GM23248 (cell line): ENCODE measurements around the gene MALT1. TPM values are rescaled to one million over a fixed set of nuclear protein-coding genes. Genes with fewer than 3 reads are reported as not detected.

Source experiments
- DNase-seq: peaks from one replicate; pipeline ENCODE4 v3.0.0-alpha.2; 2015
- H2AFZ ChIP-seq: fragments of 200-600 bp; sonication (generic); 2 replicates; pipeline ENCODE4 v1.6.1; 2016; ENCODE audit warnings: antibody characterized with exemption
- H3F3A ChIP-seq: fragments of 200-600 bp; sonication (generic); 2 replicates; pipeline ENCODE4 v1.6.1; 2016; ENCODE audit warnings: mild to moderate bottlenecking, antibody characterized with exemption, mixed run types; ENCODE audit not compliant: insufficient read depth
- H3K27ac ChIP-seq: fragments of 200-600 bp; sonication (generic); 2 replicates; pipeline ENCODE4 v1.5.1; 2016; ENCODE audit warnings: mild to moderate bottlenecking
- H3K27me3 ChIP-seq: fragments of 200-600 bp; sonication (generic); replicated peaks from 2 replicates; pipeline ENCODE4 v1.6.1; 2016; ENCODE audit warnings: mild to moderate bottlenecking; ENCODE audit not compliant: insufficient read depth
- H3K36me3 ChIP-seq: fragments of 200-600 bp; sonication (generic); 2 replicates; pipeline ENCODE4 v1.6.1; 2016; ENCODE audit warnings: low read depth, mild to moderate bottlenecking
- H3K4me1 ChIP-seq: fragments of 200-600 bp; sonication (generic); 2 replicates; pipeline ENCODE4 v1.6.1; 2016; ENCODE audit warnings: mild to moderate bottlenecking; ENCODE audit not compliant: insufficient read depth
- H3K4me2 ChIP-seq: fragments of 200-600 bp; sonication (generic); one replicate; pipeline ENCODE4 v1.6.1; 2016; ENCODE audit warnings: mild to moderate bottlenecking; ENCODE audit not compliant: unreplicated experiment
- H3K4me3 ChIP-seq: fragments of 200-600 bp; sonication (generic); 2 replicates; pipeline ENCODE4 v1.5.1; 2016; ENCODE audit warnings: mild to moderate bottlenecking
- H3K79me2 ChIP-seq: fragments of 200-600 bp; sonication (generic); 2 replicates; pipeline ENCODE4 v1.6.1; 2016; ENCODE audit warnings: mild to moderate bottlenecking; ENCODE audit not compliant: insufficient read depth
- H3K9ac ChIP-seq: fragments of 200-600 bp; sonication (generic); 2 replicates; pipeline ENCODE4 v1.6.1; 2016; ENCODE audit warnings: mild to moderate bottlenecking
- H3K9me2 ChIP-seq: fragments of 200-600 bp; sonication (generic); 2 replicates; pipeline ENCODE4 v1.6.1; 2016; ENCODE audit warnings: mixed run types, mild to moderate bottlenecking, moderate library complexity; ENCODE audit not compliant: insufficient read depth
- H3K9me3 ChIP-seq: fragments of 200-600 bp; sonication (generic); one replicate; pipeline ENCODE4 v1.6.1; 2017; ENCODE audit warnings: low read depth
- H4K20me1 ChIP-seq: fragments of 200-600 bp; sonication (generic); 2 replicates; pipeline ENCODE4 v1.6.0; 2016; ENCODE audit not compliant: insufficient read depth
- EZH2 ChIP-seq: fragments of 200-600 bp; sonication (generic); IDR thresholded peaks from 2 replicates; pipeline ENCODE4 v1.6.1; 2018; ENCODE audit warnings: antibody characterized with exemption, mild to moderate bottlenecking; ENCODE audit not compliant: insufficient read depth, poor library complexity, severe bottlenecking
- EZH2phosphoT487 ChIP-seq: fragments of 200-600 bp; sonication (generic); IDR thresholded peaks from 2 replicates; pipeline ENCODE4 v1.6.1; 2018; ENCODE audit warnings: antibody characterized with exemption, moderate library complexity, mild to moderate bottlenecking, low read depth; ENCODE audit not compliant: insufficient read depth
- WGBS, 2 experiments: methylation state at CpG; one replicate each; pipeline ENCODE4 v1.1.6; 2015 to 2017; ENCODE audit warnings: low lambda C conversion rate in 2 of 2, low coverage in 1 of 2; ENCODE audit errors: missing lambda C conversion rate in 2 of 2; 5-methylcytosine and 5-hydroxymethylcytosine counted together
- in situ Hi-C: fragments of 300-500 bp; cut with MboI; formaldehyde crosslinking; loops from 2 replicates; pipeline ENCODE4 v1.15.0; 2020
- polyA plus RNA-seq: library from polyadenylated mRNA; unstranded; fragments of >200 nt; fragmentation: Nextera tagmentation; extraction: Ambion mirVana; gene quantifications from 2 replicates; pipeline ENCODE4 v1.2.1, GENCODE V29; 2016
- total RNA-seq: library from RNA; depleted of rRNA; stranded (reverse); fragments of >200 nt; shearing (Covaris generic); gene quantifications from 2 replicates; pipeline ENCODE4 v1.2.3, GENCODE V29; 2014

MALT1 gene
- total and polyA plus RNA-seq, 2 experiments from 2014 or later: 12.6 to 42.5 TPM

GRCh38 chr18:58789876-58790240 is 118.6 kb downstream of the MALT1 start:
- Histone ChIP-seq H3F3A (peaks cover 32% of the 10 kb centered on the region), H3K79me2 (no peaks in the 10 kb centered on the region), H3K4me3 (no peak overlapping the region), H3K9me3 (no peaks in the 10 kb centered on the region), H3K9me2 (no peaks in the 10 kb centered on the region), H3K9ac (no peak overlapping the region), H3K27ac (no peak overlapping the region), H2AFZ (no peak overlapping the region), H3K27me3 (no peaks in the 10 kb centered on the region), H3K4me2 (no peak overlapping the region), H3K36me3 (no peaks in the 10 kb centered on the region), H3K4me1 (peaks cover 10% of the 10 kb centered on the region), H4K20me1 (no peaks in the 10 kb centered on the region)
- WGBS, 2 experiments: 93 to 96% methylated on average over 5 of the region's 5 CpGs
- DNase-seq: no peak
- TF ChIP-seq EZH2 (no peak), EZH2phosphoT487 (no peak)
- in situ Hi-C loops: no loop called here

GRCh38 chr18:58792086-58792485 is 120.8 kb downstream of the MALT1 start:
- Histone ChIP-seq H3K4me2 (no peak overlapping the region), H3K79me2 (no peaks in the 10 kb centered on the region), H3K36me3 (no peaks in the 10 kb centered on the region), H3K27me3 (no peaks in the 10 kb centered on the region), H3K9me3 (no peaks in the 10 kb centered on the region), H3F3A (peaks cover 21% of the 10 kb centered on the region), H3K4me3 (no peak overlapping the region), H3K9me2 (no peaks in the 10 kb centered on the region), H3K4me1 (no peaks in the 10 kb centered on the region), H2AFZ (no peak overlapping the region), H4K20me1 (no peaks in the 10 kb centered on the region), H3K27ac (no peak overlapping the region), H3K9ac (no peak overlapping the region)
- no peak for DNase-seq
- WGBS, 2 experiments: 83 to 88% methylated on average over 7 of the region's 7 CpGs
- in situ Hi-C loops: no loop called here
- no peak for TF ChIP-seq EZH2phosphoT487
- no peak for TF ChIP-seq EZH2

GRCh38 chr18:58793361-58793760 is 122.1 kb downstream of the MALT1 start:
- H3K27ac ChIP-seq: peak overlapping the region; percentile 20; the same call in 1 of the 2 replicates
- no peaks in the 10 kb centered on the region for H3K9me3 ChIP-seq
- peaks cover 21% of the 10 kb centered on the region for H3F3A ChIP-seq
- no peaks in the 10 kb centered on the region for H3K79me2 ChIP-seq
- no peaks in the 10 kb centered on the region for H3K27me3 ChIP-seq
- no peaks in the 10 kb centered on the region for H3K9me2 ChIP-seq
- H3K36me3 ChIP-seq: no peaks in the 10 kb centered on the region
- no peak overlapping the region for H3K9ac ChIP-seq
- no peak overlapping the region for H3K4me3 ChIP-seq
- 14 to 44% methylated on average over 1 of the region's 1 CpG for WGBS, 2 experiments
- no peak for TF ChIP-seq EZH2phosphoT487
- TF ChIP-seq EZH2: no peak
- H2AFZ ChIP-seq: no peak overlapping the region
- DNase-seq: peak; percentile 89
- H3K4me2 ChIP-seq: no peak overlapping the region
- H4K20me1 ChIP-seq: no peaks in the 10 kb centered on the region
- in situ Hi-C loops: no loop called here
- no peaks in the 10 kb centered on the region for H3K4me1 ChIP-seq

- Histone ChIP-seq H3K27ac (no peak overlapping the region), H3K9me2 (no peaks in the 10 kb centered on the region), H4K20me1 (no peaks in the 10 kb centered on the region), H3K36me3 (no peaks in the 10 kb centered on the region), H3K27me3 (no peaks in the 10 kb centered on the region), H3K9me3 (no peaks in the 10 kb centered on the region), H3F3A (peaks cover 21% of the 10 kb centered on the region), H3K9ac (no peak overlapping the region), H3K4me1 (no peaks in the 10 kb centered on the region), H3K4me3 (no peak overlapping the region), H3K4me2 (no peak overlapping the region), H3K79me2 (no peaks in the 10 kb centered on the region), H2AFZ (no peak overlapping the region)
- DNase-seq: peak; percentile 16
- 90 to 97% methylated on average over 1 of the region's 1 CpG for WGBS, 2 experiments
- TF ChIP-seq EZH2 (no peak), EZH2phosphoT487 (no peak)
- in situ Hi-C loops: no loop called here
These were observed 125.0 kb downstream of the MALT1 start for GRCh38 chr18:58796220-58796619.

GRCh38 chr18:58800582-58800981 is 129.3 kb downstream of the MALT1 start:
- DNase-seq: no peak
- Histone ChIP-seq H3K4me2 (no peak overlapping the region), H4K20me1 (no peaks in the 10 kb centered on the region), H3K4me1 (no peaks in the 10 kb centered on the region), H3K9ac (no peak overlapping the region), H3K4me3 (no peak overlapping the region), H3F3A (no peaks in the 10 kb centered on the region), H3K27ac (no peak overlapping the region), H3K9me2 (no peaks in the 10 kb centered on the region), H3K36me3 (no peaks in the 10 kb centered on the region), H2AFZ (no peak overlapping the region), H3K79me2 (no peaks in the 10 kb centered on the region), H3K9me3 (no peaks in the 10 kb centered on the region), H3K27me3 (no peaks in the 10 kb centered on the region)
- in situ Hi-C loops: no loop called here
- 81 to 83% methylated on average over 4 of the region's 4 CpGs for WGBS, 2 experiments
- TF ChIP-seq EZH2 (no peak), EZH2phosphoT487 (no peak)
